Astrocyte (in vitro differentiated cells and primary cell): Measurements from ENCODE around the gene AUTS2.

ENCODE experiments used
- EZH2 ChIP-seq: IDR thresholded peaks from 2 replicates; pipeline ENCODE4 v1.6.1; 2012; ENCODE audit warnings: mild to moderate bottlenecking, low read length, inconsistent platforms; ENCODE audit not compliant: insufficient read depth
- TF ChIP-seq, protein P1 (sequence below): IDR thresholded peaks from 2 replicates; pipeline ENCODE4 v1.5.1; 2011; ENCODE audit warnings: low read depth, mild to moderate bottlenecking, inconsistent platforms, low read length, moderate library complexity; ENCODE audit not compliant: insufficient read depth

DNA sequence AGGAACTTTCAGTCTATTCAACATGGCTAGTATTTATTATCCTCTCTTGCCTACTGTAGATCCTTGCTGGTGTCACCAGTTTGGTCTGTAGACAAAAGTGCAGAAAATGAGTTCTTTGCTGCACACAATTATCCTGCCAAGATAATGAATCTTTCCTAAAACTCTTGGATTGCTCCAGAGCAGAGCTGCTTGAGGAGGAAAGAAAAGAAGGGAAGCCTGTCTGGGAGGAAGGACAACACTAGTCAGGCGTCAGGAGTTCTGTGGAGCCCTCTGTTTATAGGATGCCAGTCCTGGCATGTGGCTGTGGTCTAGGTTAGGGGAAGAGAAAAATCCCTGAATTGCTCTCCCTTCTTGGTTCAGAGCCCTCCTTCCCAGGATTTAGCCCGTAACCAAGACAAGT, 1103.7 kb downstream of the AUTS2 start:
- TF ChIP-seq, protein P1, sequence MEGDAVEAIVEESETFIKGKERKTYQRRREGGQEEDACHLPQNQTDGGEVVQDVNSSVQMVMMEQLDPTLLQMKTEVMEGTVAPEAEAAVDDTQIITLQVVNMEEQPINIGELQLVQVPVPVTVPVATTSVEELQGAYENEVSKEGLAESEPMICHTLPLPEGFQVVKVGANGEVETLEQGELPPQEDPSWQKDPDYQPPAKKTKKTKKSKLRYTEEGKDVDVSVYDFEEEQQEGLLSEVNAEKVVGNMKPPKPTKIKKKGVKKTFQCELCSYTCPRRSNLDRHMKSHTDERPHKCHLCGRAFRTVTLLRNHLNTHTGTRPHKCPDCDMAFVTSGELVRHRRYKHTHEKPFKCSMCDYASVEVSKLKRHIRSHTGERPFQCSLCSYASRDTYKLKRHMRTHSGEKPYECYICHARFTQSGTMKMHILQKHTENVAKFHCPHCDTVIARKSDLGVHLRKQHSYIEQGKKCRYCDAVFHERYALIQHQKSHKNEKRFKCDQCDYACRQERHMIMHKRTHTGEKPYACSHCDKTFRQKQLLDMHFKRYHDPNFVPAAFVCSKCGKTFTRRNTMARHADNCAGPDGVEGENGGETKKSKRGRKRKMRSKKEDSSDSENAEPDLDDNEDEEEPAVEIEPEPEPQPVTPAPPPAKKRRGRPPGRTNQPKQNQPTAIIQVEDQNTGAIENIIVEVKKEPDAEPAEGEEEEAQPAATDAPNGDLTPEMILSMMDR = no peak
- no peak for TF ChIP-seq EZH2
